Cerebellar cortex (tissue), 1 donor: ENCODE measurements around the gene FAM240A.

Experiments
- DNase-seq: peaks from one replicate; pipeline ENCODE4 v3.0.0-alpha.2; 2015; ENCODE audit warnings: low spot score

Gene FAM240A

DNA sequence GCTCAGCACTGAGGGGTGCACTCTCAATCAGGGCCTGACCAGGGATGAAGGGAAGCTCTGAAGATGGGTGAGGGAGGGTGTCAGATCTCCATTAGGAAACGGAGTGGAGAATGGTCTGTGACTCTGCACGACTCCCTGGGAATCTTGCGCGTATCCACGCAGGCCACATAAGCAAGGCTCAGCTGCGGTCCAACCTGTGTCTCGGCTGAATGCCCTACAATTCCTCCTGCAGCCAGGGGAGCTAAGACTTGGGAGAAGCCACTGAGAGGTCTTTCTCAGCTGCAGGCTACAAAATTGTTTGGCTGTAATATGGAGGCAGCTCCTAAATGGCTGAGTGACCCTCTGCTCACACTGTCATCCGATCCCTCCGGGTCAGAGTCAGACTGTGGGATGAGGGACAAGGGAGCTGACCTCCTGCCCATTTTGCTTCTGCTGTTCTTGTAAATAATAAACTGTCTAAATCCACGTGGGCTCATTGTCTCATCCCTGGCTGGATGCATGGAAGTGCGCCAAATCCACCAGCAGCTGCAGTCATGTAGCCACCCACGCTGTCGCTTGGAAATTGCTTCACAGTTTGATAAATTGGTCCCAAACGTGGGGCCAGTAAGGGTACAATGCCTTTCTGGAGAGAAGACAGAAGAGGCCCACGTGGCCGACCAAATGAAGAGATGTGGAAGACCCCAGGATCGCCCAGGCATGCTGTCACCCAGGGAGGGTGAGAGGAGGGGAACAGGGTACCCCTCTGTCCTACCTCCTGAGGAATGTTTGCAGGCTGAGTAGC is 50.6 kb downstream of the FAM240A start:
- no peak for DNase-seq

- no peak for DNase-seq
Observed at GRCh38 chr3:46663591-46664135, 51.3 kb downstream of the FAM240A start.

- no peak for DNase-seq
Observed at GRCh38 chr3:46664188-46664970, 52.1 kb downstream of the FAM240A start.

- DNase-seq: no peak
Observed at GRCh38 chr3:46664971-46665762, 52.8 kb downstream of the FAM240A start.

GRCh38 chr3:46665763-46666452 is 53.6 kb downstream of the FAM240A start:
- DNase-seq: no peak

- DNase-seq: no peak
Observed at GRCh38 chr3:46666453-46666845, 54.1 kb downstream of the FAM240A start.

- no peak for DNase-seq
Observed at GRCh38 chr3:46667061-46667621, 54.8 kb downstream of the FAM240A start.

DNA sequence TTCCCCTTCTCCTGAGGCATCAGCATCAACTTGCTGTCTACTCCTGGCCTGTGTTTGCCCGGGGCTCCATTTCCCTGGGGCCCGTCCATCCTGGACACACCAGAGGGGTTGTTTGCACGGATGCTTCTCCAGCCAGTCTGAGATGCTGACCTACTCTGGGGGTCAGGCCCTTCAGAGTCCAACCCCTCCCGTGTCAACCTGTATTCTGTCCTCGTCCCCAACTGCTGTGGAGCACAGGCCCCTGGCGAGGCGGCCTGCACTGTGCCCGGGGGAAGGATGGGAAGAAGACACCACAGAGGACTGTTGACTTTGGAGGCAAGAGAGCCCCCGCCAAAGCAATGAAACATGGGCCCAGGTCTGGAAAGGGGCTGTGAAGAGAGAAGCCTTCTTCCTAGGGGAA is 55.3 kb downstream of the FAM240A start:
- no peak for DNase-seq

DNA sequence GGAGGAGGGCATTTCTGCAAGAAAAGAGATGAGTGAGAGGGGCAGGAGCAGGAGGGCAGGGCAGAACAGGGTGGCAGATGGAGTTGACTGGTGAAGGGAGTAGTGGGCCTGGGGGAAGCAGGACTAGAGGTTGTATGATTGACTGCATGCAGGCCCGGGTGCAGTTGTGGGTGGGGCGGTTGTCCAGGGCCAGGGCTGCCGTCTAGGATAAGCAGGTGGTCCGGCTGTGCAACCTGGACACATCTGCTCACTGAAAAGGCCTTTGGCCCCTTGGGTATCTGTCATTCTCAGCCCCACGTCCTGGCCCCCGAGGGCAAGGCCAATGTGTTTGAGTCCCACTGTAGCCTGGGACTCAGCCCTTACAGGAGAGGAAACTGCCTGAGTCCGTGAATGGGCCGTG is 55.8 kb downstream of the FAM240A start:
- DNase-seq: no peak

DNA sequence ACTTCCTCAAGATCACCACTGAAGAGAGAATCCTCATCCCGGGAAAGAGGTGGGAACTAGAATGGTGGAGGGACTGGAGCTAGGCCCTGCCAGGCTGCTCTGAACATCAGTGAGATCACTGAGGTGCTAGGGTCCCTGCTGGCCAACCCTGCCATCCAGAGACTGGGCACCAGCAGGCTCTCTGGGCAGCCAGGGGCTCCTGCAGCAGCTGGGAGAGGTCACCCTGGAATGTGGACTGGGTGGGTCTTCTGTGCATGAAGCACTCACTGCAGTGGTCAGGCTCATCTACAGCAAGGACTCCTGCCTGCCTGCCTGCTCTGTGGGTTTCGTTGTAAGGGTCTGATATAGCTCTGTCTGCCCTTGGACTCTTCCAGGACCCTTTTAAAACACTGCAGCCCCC is 56.3 kb downstream of the FAM240A start:
- no peak for DNase-seq

DNA sequence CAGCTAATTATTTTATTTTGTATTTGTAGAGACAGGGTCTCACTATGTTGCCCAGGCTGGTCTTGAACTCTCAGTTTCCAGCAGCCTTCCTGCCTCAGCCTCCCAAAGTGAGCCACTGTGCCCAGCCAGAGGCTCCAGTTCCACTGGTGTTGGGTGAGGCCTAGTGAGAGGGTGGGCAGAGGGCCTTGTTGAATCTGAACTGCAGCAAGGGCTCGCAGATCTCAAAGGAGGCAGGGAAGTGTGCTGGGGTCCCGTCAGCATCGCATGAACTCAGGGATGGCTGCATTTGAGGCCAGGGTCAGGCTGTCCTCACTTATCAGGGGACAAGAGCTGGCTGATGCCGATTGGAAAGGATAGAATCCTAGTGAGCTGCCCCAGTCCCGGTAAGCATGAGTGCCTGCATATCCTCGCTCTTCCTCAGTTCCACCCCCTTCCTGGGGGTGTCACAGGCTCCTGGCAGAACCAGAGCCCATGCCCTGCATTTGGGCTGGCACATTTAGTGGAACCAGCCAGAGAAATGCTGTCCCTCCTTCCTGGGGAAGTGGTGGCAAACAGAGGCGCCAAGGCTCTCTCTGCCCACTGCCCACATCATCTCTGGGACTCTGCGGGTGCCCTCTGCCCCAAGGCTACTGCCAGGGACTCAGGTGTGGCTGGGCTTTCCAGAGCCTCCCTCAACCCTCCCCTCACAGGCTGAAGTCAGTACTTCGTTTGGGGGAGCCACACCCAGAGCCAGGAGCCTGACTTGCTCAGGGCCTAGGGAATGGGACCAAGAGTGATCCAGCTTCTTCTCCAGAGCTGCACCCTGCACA is 57.1 kb downstream of the FAM240A start:
- DNase-seq: no peak

DNA sequence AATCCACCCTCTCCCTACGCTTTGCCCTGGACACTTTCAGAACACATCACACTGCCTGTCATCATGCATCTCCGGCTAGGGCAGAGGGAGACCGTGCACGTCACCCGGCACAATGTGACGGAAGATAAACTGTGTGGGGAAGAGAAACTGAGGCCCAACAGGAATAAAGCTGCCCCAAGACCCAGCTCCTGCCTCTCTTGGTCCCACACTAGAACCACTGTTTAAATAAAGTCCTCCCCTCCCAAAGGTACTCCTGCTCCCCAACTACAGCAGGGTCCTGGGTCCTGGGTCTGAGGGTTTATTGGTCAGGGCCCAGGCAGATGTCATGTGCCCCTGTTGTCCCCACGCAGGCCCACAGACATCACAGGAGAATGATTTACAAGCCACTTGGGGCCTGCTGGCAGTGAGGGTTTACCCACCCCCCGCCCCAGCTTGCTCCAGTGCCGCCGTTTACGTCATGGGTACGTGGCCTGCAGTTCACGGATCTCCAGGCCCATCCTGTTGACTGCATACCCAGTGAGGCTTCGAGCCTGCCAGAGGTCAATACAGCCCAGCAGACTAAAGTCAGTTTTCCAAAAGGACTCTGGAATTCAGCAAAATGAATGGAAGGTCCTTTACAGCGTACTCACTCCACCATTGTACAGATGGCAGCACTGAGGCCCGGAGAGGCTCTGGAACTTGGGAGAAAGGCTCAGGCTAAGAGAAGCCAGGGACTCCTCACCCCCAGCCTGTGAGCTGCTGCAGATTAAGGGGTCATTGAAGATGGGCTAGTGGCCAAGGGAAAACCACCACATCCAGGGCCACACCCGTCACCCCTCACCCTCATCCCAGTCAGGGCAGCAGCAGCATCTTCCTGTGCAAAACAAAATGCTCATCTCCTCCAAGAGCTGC is 57.9 kb downstream of the FAM240A start:
- DNase-seq: no peak

GRCh38 chr3:46670891-46671427 is 58.6 kb downstream of the FAM240A start:
- DNase-seq: no peak

DNA sequence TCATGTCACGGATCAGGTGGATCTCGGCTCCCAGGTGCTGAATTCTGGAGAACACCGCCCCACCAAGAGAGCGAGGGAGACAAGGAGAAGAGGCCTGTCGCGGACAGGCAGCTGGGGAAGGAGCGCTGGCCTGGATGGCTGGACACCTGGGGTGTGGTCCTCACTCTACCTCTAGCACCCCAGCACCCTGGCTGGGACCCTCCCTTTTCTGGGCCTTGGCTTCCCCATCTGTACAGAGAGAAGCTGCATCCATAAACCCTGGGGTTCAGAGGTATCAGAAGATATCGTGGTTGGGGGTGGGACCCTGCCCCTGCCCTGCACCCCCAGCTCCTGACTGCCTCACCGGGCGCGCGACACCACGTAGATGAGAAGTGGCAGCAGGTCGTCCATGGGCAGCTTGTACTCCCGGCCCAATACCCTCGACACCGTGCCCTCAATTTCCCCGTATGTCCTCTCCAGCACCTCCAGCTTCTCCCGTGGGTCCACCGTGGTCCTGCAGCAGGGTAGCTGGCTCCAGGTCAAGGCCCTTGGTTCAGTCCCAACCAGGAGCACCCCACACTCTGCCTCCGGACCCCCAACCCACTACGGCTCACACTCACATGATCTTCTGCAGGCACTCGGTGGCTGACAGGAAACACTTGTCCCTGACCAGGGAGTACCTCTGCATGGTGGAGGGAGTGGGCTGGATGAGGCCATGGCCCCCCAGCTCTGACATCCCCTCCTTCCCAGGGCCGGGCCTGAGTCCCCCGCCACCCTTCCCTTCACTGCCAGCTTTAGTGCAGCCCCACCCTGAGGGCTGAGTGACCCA is 59.4 kb downstream of the FAM240A start:
- DNase-seq: no peak

GRCh38 chr3:46672349-46672695 is 60.0 kb downstream of the FAM240A start:
- no peak for DNase-seq

DNA sequence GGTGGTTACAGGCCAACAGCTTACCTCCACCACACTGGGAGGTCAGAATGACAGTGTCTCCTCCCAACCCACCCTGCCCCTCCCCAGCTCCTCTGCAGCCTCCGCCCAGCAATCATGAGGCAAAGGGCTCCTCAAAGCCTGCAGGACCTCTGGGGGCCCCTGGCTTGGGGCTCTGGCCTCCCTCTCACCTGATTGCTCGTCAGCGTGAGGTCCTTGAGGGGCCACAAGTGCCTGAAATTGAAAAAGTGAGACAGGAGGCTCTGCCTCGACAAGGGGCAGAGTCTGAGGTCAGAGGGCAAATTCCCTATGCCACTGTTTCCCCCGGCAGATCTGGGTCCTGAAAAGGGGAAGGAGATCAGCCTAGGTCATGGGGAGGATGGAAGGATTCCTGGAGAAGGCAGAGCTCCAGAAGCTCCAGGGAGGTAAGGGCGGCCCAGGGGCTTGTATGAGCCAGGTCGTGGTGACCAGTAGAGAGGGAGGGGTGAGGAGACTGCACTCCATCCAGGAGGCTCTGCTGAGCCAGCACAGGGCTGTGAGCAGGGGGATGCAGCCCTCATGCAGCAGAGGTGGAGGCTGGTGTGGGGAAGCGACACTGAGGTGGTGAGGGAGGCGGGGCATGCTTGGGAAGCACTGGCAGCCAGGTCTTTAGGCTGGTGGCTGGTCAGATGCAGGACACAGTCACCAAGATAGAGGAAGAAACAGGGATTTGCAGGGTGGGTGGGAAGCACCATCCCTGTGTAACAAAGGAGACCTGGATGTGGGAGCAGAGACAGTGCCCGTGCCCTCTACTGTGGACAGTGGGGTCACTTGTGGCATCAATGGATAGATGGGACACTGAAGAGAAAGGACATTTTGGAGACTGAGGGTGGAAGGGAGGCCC is 61.1 kb downstream of the FAM240A start:
- DNase-seq: no peak

DNA sequence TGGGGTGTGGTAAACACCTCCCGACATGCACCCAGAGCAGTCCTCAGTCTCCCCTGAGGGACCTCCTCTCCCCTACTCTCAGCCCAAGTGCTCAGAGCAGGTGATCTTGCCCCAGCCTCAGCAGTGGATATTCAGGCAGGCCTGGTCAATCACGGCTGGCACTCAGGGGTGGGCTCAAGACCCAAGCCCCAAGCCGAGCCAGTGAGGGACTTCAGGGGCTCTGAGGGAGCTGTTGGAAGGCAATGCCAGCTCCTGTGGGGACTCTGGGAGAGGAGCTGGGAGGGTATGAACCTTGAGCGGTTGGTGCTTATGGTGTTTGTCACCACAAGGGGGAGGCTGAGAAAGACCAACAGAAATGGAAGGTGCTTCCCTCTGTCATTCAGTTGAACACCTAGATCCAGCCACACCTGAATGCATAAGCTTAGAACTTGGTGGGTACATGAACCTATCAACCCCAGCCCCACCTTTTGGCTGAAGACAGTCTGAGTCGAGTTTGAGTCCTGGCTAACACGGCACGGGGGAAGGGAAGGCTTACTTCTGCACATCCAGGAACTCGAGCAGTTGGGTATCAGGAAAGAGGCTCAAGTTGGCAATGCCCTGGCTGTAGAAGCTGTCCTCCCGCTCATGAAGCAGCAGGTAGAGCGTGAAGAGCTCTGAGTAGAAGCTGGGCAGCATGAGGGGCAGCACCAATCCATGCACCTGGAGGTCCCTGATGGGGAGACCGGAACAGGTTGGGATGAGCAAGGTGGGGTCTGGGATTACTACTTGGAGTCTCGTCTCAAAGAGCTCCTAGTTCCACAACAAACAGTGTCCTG is 61.9 kb downstream of the FAM240A start:
- no peak for DNase-seq
